OCI-LY1 (cell line): ENCODE measurements around the gene RILPL2.

Source experiments
- EZH2 ChIP-seq: fragments of 200-600 bp; sonication (generic), shearing (Covaris generic); IDR thresholded peaks from 2 replicates; pipeline ENCODE4 v1.8.0; 2017; ENCODE audit warnings: borderline replicate concordance, mixed run types, mild to moderate bottlenecking, antibody characterized with exemption, low read length, moderate library complexity, mixed read lengths
- TF ChIP-seq, protein P1 (sequence below): fragments of 200-600 bp; sonication (generic), shearing (Covaris generic); IDR thresholded peaks from 2 replicates; pipeline ENCODE4 v1.5.1; 2017; ENCODE audit warnings: mild to moderate bottlenecking, antibody characterized with exemption, low read length, moderate library complexity, mixed read lengths

GRCh38 chr12:123445388-123446332, 9.2 kb upstream of the RILPL2 start:
- no peak for TF ChIP-seq EZH2
- TF ChIP-seq, protein P1, sequence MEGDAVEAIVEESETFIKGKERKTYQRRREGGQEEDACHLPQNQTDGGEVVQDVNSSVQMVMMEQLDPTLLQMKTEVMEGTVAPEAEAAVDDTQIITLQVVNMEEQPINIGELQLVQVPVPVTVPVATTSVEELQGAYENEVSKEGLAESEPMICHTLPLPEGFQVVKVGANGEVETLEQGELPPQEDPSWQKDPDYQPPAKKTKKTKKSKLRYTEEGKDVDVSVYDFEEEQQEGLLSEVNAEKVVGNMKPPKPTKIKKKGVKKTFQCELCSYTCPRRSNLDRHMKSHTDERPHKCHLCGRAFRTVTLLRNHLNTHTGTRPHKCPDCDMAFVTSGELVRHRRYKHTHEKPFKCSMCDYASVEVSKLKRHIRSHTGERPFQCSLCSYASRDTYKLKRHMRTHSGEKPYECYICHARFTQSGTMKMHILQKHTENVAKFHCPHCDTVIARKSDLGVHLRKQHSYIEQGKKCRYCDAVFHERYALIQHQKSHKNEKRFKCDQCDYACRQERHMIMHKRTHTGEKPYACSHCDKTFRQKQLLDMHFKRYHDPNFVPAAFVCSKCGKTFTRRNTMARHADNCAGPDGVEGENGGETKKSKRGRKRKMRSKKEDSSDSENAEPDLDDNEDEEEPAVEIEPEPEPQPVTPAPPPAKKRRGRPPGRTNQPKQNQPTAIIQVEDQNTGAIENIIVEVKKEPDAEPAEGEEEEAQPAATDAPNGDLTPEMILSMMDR, result no peak
